GM21526 (cell line): ENCODE measurements around the gene ALG12.

ENCODE experiments used
- ATAC-seq: cut with Tn5 transposase; IDR thresholded peaks from one replicate; pipeline ENCODE4 v1.9.1; 2021; ENCODE audit warnings: moderate library complexity; ENCODE audit not compliant: unreplicated experiment, low FRiP score

ALG12 gene

GRCh38 chr22:49915610-49916009 lies 2.6 kb downstream of the ALG12 start:
- ATAC-seq: no peak

GRCh38 chr22:49914256-49914655 lies 4.0 kb downstream of the ALG12 start:
- ATAC-seq: no peak

- ATAC-seq: no peak
Measured at GRCh38 chr22:49913446-49913845, 4.8 kb downstream of the ALG12 start.

GRCh38 chr22:49913026-49913425 lies 5.2 kb downstream of the ALG12 start:
- ATAC-seq: no peak

- ATAC-seq: no peak
Measured at GRCh38 chr22:49911881-49912625, 6.2 kb downstream of the ALG12 start.

GRCh38 chr22:49910229-49911155 lies 7.7 kb downstream of the ALG12 start:
- ATAC-seq: no peak

- ATAC-seq: no peak
Measured at GRCh38 chr22:49909476-49910205, 8.6 kb downstream of the ALG12 start.

- no peak for ATAC-seq
Measured at GRCh38 chr22:49907807-49908206, 10.4 kb downstream of the ALG12 start.

GRCh38 chr22:49906799-49907290 lies 11.4 kb downstream of the ALG12 start:
- ATAC-seq: no peak

GRCh38 chr22:49906071-49906798 lies 12.0 kb downstream of the ALG12 start:
- ATAC-seq: no peak

- no peak for ATAC-seq
Measured at GRCh38 chr22:49905465-49905864, 12.8 kb downstream of the ALG12 start.

- no peak for ATAC-seq
Measured at GRCh38 chr22:49904040-49904369, 14.2 kb downstream of the ALG12 start.

- ATAC-seq: no peak
Measured at GRCh38 chr22:49903322-49904039, 14.8 kb downstream of the ALG12 start.

GRCh38 chr22:49901457-49901856 lies 16.8 kb downstream of the ALG12 start:
- ATAC-seq: no peak

- ATAC-seq: no peak
Measured at GRCh38 chr22:49900441-49901230, 17.6 kb downstream of the ALG12 start.

GRCh38 chr22:49899530-49899929 lies 18.7 kb downstream of the ALG12 start:
- no peak for ATAC-seq

GRCh38 chr22:49897015-49897684 lies 21.1 kb downstream of the ALG12 start:
- ATAC-seq: no peak

GRCh38 chr22:49896201-49896600 lies 22.0 kb downstream of the ALG12 start:
- no peak for ATAC-seq
